MM.1S (cell line): Measurements from ENCODE around the gene L3MBTL4.

Experiments used
- DNase-seq: peaks from one replicate; pipeline ENCODE4 v3.0.0-alpha.2; 2015
- H2AFZ ChIP-seq: fragments of 300-600 bp; sonication (generic); 2 replicates; pipeline ENCODE4 v1.6.0; 2016; ENCODE audit warnings: antibody characterized with exemption, low read length
- H3F3A ChIP-seq: fragments of 300-600 bp; sonication (generic); 2 replicates; pipeline ENCODE4 v1.6.1; 2016; ENCODE audit warnings: mild to moderate bottlenecking, antibody characterized with exemption, low read length, moderate library complexity, mixed read lengths; ENCODE audit not compliant: insufficient read depth
- H3K27ac ChIP-seq: fragments of 300-600 bp; sonication (generic); 2 replicates; pipeline ENCODE4 v1.5.1; 2016; ENCODE audit warnings: mild to moderate bottlenecking, low read length
- H3K27me3 ChIP-seq: fragments of 300-600 bp; sonication (generic); replicated peaks from 2 replicates; pipeline ENCODE4 v1.6.0; 2016; ENCODE audit warnings: low read length; ENCODE audit not compliant: insufficient read depth
- H3K36me3 ChIP-seq: fragments of 300-600 bp; sonication (generic); replicated peaks from 2 replicates; pipeline ENCODE4 v1.6.1; 2016; ENCODE audit warnings: mild to moderate bottlenecking, low read length, mixed read lengths; ENCODE audit not compliant: insufficient read depth
- H3K4me1 ChIP-seq: fragments of 300-600 bp; sonication (generic); 2 replicates; pipeline ENCODE4 v1.6.1; 2016; ENCODE audit warnings: low read length, mixed read lengths
- H3K4me2 ChIP-seq: fragments of 300-600 bp; sonication (generic); 2 replicates; pipeline ENCODE4 v1.6.0; 2016; ENCODE audit warnings: low read depth, low read length
- H3K4me3 ChIP-seq: fragments of 300-600 bp; sonication (generic); 2 replicates; pipeline ENCODE4 v1.5.1; 2016; ENCODE audit warnings: low read length, mixed read lengths
- H3K79me2 ChIP-seq: fragments of 300-600 bp; sonication (generic); 2 replicates; pipeline ENCODE4 v1.6.1; 2016; ENCODE audit warnings: mixed run types, low read length, mixed read lengths
- H3K9ac ChIP-seq: fragments of 300-600 bp; sonication (generic); 2 replicates; pipeline ENCODE4 v1.6.1; 2016; ENCODE audit warnings: low read length, mixed read lengths
- H3K9me2 ChIP-seq: fragments of 300-600 bp; sonication (generic); replicated peaks from 2 replicates; pipeline ENCODE4 v1.6.1; 2016; ENCODE audit warnings: mild to moderate bottlenecking, low read length, mixed read lengths; ENCODE audit not compliant: insufficient read depth
- H3K9me3 ChIP-seq: fragments of 300-600 bp; sonication (generic); replicated peaks from 2 replicates; pipeline ENCODE4 v1.6.1; 2016; ENCODE audit warnings: mild to moderate bottlenecking, low read length, mixed read lengths; ENCODE audit not compliant: insufficient read depth
- H4K20me1 ChIP-seq: fragments of 300-600 bp; sonication (generic); 2 replicates; pipeline ENCODE4 v1.6.1; 2016; ENCODE audit warnings: mild to moderate bottlenecking, low read length, moderate library complexity, mixed read lengths; ENCODE audit not compliant: insufficient read depth
- EZH2 ChIP-seq: fragments of 300-600 bp; sonication (generic); optimal IDR thresholded peaks from 2 replicates; pipeline ENCODE3; 2017; ENCODE audit warnings: low read depth, mild to moderate bottlenecking, antibody characterized with exemption, low read length, mixed read lengths
- EZH2phosphoT487 ChIP-seq: fragments of 300-600 bp; sonication (generic); IDR thresholded peaks from 2 replicates; pipeline ENCODE4 v1.6.1; 2018; ENCODE audit warnings: antibody characterized with exemption, low read length
- TF ChIP-seq, protein P1 (sequence below): fragments of 300-600 bp; sonication (generic); IDR thresholded peaks from 2 replicates; pipeline ENCODE4 v1.5.1; 2016; ENCODE audit warnings: antibody characterized with exemption, low read length, mixed read lengths

L3MBTL4 gene

DNA sequence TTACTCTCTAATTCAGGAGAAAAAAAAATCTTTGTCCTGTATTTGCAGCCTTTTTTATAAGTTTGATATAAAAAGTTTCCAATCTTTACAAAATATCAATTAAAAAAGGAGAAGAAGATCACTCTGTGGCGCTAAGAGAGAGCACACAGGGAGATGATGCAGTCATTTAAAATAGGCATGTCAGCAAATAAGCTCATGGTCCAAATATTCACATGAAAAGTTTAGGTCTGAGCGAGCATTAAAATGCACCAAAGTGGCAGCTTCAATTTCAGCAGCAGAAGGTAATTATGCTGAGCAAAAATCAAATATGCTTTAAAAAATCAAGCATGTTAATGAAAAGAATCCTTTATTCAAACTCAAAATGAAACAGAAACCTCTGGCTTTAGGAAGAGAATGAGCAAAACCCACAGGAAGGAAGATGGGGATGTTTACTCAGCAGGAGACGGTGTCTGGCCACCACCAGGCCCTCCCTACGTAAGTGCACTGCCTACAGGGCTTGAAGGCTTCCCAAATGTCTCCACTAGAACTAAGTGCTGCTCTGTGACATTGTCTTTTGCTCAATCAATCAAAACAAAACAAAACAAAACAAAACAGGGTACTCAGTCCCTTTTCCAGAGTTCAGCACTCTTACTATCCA lies 120.4 kb downstream of the L3MBTL4 start:
- no peaks in the 10 kb centered on the region for H3K9me3 ChIP-seq
- no peak overlapping the region for H2AFZ ChIP-seq
- H3K79me2 ChIP-seq, result no peaks in the 10 kb centered on the region
- no peak overlapping the region for H3K4me3 ChIP-seq
- 0 out of 2 replicates have a peak, but pooled peaks cover 4% of the 10 kb centered on the region for H3F3A ChIP-seq
- H4K20me1 ChIP-seq, result no peaks in the 10 kb centered on the region
- H3K27me3 ChIP-seq, result no peaks in the 10 kb centered on the region
- H3K27ac ChIP-seq, result peak overlapping the region; percentile 39; the same call in 1 of the 2 replicates
- peak; percentile 63 for DNase-seq
- TF ChIP-seq EZH2, result no peak
- TF ChIP-seq, protein P1, sequence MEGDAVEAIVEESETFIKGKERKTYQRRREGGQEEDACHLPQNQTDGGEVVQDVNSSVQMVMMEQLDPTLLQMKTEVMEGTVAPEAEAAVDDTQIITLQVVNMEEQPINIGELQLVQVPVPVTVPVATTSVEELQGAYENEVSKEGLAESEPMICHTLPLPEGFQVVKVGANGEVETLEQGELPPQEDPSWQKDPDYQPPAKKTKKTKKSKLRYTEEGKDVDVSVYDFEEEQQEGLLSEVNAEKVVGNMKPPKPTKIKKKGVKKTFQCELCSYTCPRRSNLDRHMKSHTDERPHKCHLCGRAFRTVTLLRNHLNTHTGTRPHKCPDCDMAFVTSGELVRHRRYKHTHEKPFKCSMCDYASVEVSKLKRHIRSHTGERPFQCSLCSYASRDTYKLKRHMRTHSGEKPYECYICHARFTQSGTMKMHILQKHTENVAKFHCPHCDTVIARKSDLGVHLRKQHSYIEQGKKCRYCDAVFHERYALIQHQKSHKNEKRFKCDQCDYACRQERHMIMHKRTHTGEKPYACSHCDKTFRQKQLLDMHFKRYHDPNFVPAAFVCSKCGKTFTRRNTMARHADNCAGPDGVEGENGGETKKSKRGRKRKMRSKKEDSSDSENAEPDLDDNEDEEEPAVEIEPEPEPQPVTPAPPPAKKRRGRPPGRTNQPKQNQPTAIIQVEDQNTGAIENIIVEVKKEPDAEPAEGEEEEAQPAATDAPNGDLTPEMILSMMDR, result no peak
- no peak for TF ChIP-seq EZH2phosphoT487
- peak overlapping the region; percentile 49 for H3K4me2 ChIP-seq
- H3K4me1 ChIP-seq, result peaks cover 11% of the 10 kb centered on the region
- no peaks in the 10 kb centered on the region for H3K36me3 ChIP-seq
- no peaks in the 10 kb centered on the region for H3K9me2 ChIP-seq
- H3K9ac ChIP-seq, result no peak overlapping the region

DNA sequence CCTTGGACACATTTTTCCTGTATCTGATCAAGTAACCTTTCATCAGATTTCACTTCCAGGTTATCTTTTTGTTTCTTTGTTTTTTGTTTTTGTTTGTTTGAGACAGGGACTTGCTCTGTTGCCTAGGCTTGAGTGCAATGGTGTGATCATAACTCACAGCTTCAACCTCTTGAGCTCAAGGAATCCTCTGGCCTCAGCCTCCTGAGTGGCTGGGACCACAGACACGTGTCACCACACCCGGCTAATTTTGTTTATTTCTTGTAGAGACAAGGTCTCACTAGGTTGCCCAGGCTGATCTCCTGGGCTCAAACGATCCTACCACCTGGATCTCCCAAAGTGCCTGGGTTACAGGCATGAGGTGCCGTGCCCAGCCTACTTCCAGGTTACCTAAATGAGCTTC lies 124.9 kb downstream of the L3MBTL4 start:
- no peak overlapping the region for H3K4me3 ChIP-seq
- no peaks in the 10 kb centered on the region for H3K36me3 ChIP-seq
- H3K9me2 ChIP-seq, result no peaks in the 10 kb centered on the region
- TF ChIP-seq EZH2phosphoT487 (no peak), EZH2 (no peak)
- TF ChIP-seq, protein P1, result no peak
- no peaks in the 10 kb centered on the region for H3K27me3 ChIP-seq
- H3K4me2 ChIP-seq, result no peak overlapping the region
- H3K9me3 ChIP-seq, result no peaks in the 10 kb centered on the region
- no peak overlapping the region for H3K9ac ChIP-seq
- H3K79me2 ChIP-seq, result no peaks in the 10 kb centered on the region
- no peak for DNase-seq
- H3F3A ChIP-seq, result 0 out of 2 replicates have a peak, but pooled peaks cover 4% of the 10 kb centered on the region
- H2AFZ ChIP-seq, result no peak overlapping the region
- H3K27ac ChIP-seq, result no peak overlapping the region
- H3K4me1 ChIP-seq, result peaks cover 11% of the 10 kb centered on the region
- no peaks in the 10 kb centered on the region for H4K20me1 ChIP-seq

DNA sequence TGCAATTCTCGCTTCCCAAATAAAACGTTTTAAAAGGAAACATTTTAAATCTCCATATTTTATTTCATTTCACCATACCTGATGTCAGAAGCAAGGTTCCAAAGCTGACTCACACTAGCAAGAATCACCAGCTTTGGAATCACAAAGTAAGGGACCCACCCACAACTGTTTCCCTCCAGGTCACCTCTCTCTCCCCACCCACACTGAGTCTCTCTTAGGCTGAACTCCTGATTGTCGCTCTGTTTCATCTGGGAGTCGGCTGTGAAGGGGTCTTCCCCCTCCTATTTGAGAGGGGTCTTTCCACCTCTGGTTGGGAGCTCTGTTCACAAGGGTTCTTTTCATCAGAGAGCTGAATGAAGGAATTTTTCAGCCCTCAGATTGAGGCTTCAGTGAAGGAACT lies 128.1 kb downstream of the L3MBTL4 start:
- Histone ChIP-seq H3K4me3 (no peak overlapping the region), H3K27me3 (no peaks in the 10 kb centered on the region), H3K4me2 (no peak overlapping the region), H4K20me1 (no peaks in the 10 kb centered on the region), H3K79me2 (no peaks in the 10 kb centered on the region), H3K27ac (no peak overlapping the region), H3K36me3 (no peaks in the 10 kb centered on the region), H3K9ac (no peak overlapping the region), H3K9me3 (no peaks in the 10 kb centered on the region), H3K9me2 (no peaks in the 10 kb centered on the region), H3K4me1 (no peaks in the 10 kb centered on the region), H3F3A (no peaks in the 10 kb centered on the region), H2AFZ (no peak overlapping the region)
- TF ChIP-seq, protein P1, result no peak
- TF ChIP-seq EZH2phosphoT487, result no peak
- TF ChIP-seq EZH2, result no peak
- DNase-seq, result no peak
